ENCODE data around the gene VPS50. TPM values are rescaled to one million over a fixed set of nuclear protein-coding genes. Genes with fewer than 3 reads are reported as not detected.

Gene VPS50
- total and polyA plus RNA-seq, 4 donors, result 4.0 to 18.2 (median 11.9) TPM

DNA sequence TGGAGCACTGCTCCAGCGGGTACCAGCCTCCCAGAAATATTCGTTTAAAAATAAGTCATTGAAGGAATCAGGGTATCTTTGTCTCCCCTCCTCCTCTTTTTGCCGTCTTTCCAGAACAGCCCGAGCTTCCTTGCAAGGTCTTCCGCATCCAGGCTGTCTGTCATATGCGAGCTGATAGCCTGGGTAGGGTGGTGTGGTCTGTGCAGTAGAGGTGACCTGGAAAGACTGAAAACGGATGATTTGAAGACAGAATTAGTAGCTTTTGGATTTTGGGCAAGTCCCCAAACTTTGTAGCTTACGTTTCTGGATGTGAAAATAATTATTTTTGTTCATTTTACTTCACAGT is 480 bp downstream of the VPS50 start:
- Histone ChIP-seq H3K4me3 (ENCODE audit: low read depth in 1 of 3, low read length in 3 of 3) (peak overlapping the region; percentile 72 to 100 (median 99)), H3K9ac (ENCODE audit: low read depth in 1 of 2, low read length in 2 of 2) (peak overlapping the region; percentile 53 to 64), H3K27ac (ENCODE audit: low read depth in 1 of 2, low read length in 2 of 2) (no peak overlapping the region), H3K4me1 (ENCODE audit: control insufficient read depth in 4 of 4, insufficient read depth in 4 of 4, low read length in 3 of 4) (peaks cover 0 to 22% (median 14%) of the 10 kb centered on the region in 4 donors), H3K36me3 (ENCODE audit: control insufficient read depth in 4 of 4, insufficient read depth in 3 of 4, low read depth in 1 of 4, low read length in 3 of 4) (no peaks in the 10 kb centered on the region), H3K9me3 (ENCODE audit: control insufficient read depth in 4 of 4, low read length in 3 of 4) (no peaks in the 10 kb centered on the region), H3K27me3 (ENCODE audit: control insufficient read depth in 4 of 4, insufficient read depth in 4 of 4, low read length in 3 of 4) (no peaks in the 10 kb centered on the region)
- whole genome bisulfite sequencing, result under 1% methylated on average over 8 of the region's 8 CpGs
- TF ChIP-seq CTCF (IDR thresholded peaks at IDR 0.05; ENCODE audit: low read depth, low read length, missing input control) (no peak), GABPA (IDR thresholded peaks at IDR 0.05 in 1 of 2, conservative IDR thresholded peaks at IDR 0.05 in 1 of 2) (no peak), ATF3 (IDR thresholded peaks at IDR 0.05) (no peak), RXRA (IDR thresholded peaks at IDR 0.05) (no peak), JUND (IDR thresholded peaks at IDR 0.05) (no peak), FOXA1 (IDR thresholded peaks at IDR 0.05) (no peak), SP1 (IDR thresholded peaks at IDR 0.05) (no peak), EGR1 (IDR thresholded peaks at IDR 0.05; ENCODE audit: low read depth in 2 of 2) (no peak), YY1 (IDR thresholded peaks at IDR 0.05) (no peak), NR2F2 (IDR thresholded peaks at IDR 0.05) (no peak), HNF4A (conservative IDR thresholded peaks at IDR 0.05) (no peak), HNF4G (IDR thresholded peaks at IDR 0.05) (no peak), RAD21 (IDR thresholded peaks at IDR 0.05) (no peak)
- TF ChIP-seq, protein P1, sequence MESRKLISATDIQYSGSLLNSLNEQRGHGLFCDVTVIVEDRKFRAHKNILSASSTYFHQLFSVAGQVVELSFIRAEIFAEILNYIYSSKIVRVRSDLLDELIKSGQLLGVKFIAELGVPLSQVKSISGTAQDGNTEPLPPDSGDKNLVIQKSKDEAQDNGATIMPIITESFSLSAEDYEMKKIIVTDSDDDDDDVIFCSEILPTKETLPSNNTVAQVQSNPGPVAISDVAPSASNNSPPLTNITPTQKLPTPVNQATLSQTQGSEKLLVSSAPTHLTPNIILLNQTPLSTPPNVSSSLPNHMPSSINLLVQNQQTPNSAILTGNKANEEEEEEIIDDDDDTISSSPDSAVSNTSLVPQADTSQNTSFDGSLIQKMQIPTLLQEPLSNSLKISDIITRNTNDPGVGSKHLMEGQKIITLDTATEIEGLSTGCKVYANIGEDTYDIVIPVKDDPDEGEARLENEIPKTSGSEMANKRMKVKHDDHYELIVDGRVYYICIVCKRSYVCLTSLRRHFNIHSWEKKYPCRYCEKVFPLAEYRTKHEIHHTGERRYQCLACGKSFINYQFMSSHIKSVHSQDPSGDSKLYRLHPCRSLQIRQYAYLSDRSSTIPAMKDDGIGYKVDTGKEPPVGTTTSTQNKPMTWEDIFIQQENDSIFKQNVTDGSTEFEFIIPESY (IDR thresholded peaks at IDR 0.05), result no peak
- TF ChIP-seq, protein P2, sequence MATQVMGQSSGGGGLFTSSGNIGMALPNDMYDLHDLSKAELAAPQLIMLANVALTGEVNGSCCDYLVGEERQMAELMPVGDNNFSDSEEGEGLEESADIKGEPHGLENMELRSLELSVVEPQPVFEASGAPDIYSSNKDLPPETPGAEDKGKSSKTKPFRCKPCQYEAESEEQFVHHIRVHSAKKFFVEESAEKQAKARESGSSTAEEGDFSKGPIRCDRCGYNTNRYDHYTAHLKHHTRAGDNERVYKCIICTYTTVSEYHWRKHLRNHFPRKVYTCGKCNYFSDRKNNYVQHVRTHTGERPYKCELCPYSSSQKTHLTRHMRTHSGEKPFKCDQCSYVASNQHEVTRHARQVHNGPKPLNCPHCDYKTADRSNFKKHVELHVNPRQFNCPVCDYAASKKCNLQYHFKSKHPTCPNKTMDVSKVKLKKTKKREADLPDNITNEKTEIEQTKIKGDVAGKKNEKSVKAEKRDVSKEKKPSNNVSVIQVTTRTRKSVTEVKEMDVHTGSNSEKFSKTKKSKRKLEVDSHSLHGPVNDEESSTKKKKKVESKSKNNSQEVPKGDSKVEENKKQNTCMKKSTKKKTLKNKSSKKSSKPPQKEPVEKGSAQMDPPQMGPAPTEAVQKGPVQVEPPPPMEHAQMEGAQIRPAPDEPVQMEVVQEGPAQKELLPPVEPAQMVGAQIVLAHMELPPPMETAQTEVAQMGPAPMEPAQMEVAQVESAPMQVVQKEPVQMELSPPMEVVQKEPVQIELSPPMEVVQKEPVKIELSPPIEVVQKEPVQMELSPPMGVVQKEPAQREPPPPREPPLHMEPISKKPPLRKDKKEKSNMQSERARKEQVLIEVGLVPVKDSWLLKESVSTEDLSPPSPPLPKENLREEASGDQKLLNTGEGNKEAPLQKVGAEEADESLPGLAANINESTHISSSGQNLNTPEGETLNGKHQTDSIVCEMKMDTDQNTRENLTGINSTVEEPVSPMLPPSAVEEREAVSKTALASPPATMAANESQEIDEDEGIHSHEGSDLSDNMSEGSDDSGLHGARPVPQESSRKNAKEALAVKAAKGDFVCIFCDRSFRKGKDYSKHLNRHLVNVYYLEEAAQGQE (IDR thresholded peaks at IDR 0.05), result no peak
- no peak for DNase-seq (ENCODE audit: low spot score)

DNA sequence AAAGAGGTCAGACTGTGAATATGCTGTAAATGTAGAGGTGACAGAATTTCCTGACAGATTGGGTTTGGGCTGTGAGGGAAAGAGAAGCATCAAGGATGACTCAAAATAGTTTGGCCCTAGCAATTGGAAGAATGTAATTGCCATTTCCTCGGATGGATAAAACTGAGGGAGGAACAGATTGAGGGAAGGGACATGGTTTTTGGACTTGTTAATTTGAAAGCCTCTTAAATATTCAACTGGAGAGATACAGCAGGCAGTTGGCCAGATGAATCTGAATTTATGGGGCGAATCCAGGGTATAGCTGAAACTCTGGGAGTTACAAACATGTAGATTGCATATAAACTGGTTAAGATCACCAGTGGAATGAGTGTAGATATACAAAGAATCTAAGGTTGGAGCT is 3.4 kb downstream of the VPS50 start:
- Histone ChIP-seq H3K9ac (ENCODE audit: low read depth in 1 of 2, low read length in 2 of 2) (no peak overlapping the region), H3K4me1 (ENCODE audit: control insufficient read depth in 4 of 4, insufficient read depth in 4 of 4, low read length in 3 of 4) (peaks cover 0 to 27% (median 19%) of the 10 kb centered on the region in 4 donors), H3K27me3 (ENCODE audit: control insufficient read depth in 4 of 4, insufficient read depth in 4 of 4, low read length in 3 of 4) (no peaks in the 10 kb centered on the region), H3K9me3 (ENCODE audit: control insufficient read depth in 4 of 4, low read length in 3 of 4) (no peaks in the 10 kb centered on the region), H3K4me3 (ENCODE audit: low read depth in 1 of 3, low read length in 3 of 3) (no peak overlapping the region), H3K27ac (ENCODE audit: low read depth in 1 of 2, low read length in 2 of 2) (no peak overlapping the region), H3K36me3 (ENCODE audit: control insufficient read depth in 4 of 4, insufficient read depth in 3 of 4, low read depth in 1 of 4, low read length in 3 of 4) (no peaks in the 10 kb centered on the region)
- no peak for DNase-seq (ENCODE audit: low spot score)
- 87% methylated on average over 2 of the region's 2 CpGs for WGBS
- TF ChIP-seq RXRA (IDR thresholded peaks at IDR 0.05), result no peak
- TF ChIP-seq, protein P3, sequence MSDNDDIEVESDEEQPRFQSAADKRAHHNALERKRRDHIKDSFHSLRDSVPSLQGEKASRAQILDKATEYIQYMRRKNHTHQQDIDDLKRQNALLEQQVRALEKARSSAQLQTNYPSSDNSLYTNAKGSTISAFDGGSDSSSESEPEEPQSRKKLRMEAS (IDR thresholded peaks at IDR 0.05), result no peak
- TF ChIP-seq GABPA (IDR thresholded peaks at IDR 0.05 in 1 of 2, conservative IDR thresholded peaks at IDR 0.05 in 1 of 2), result no peak
- TF ChIP-seq, protein P1 (IDR thresholded peaks at IDR 0.05), result no peak
- TF ChIP-seq HNF4G (IDR thresholded peaks at IDR 0.05), result no peak
- no peak for TF ChIP-seq HNF4A (conservative IDR thresholded peaks at IDR 0.05)
- no peak for TF ChIP-seq CTCF (IDR thresholded peaks at IDR 0.05; ENCODE audit: low read depth, low read length, missing input control)
- no peak for TF ChIP-seq EGR1 (IDR thresholded peaks at IDR 0.05; ENCODE audit: low read depth in 2 of 2)
- no peak for TF ChIP-seq YY1 (IDR thresholded peaks at IDR 0.05)
- TF ChIP-seq FOXA2 (IDR thresholded peaks at IDR 0.05), result no peak
- no peak for TF ChIP-seq JUND (IDR thresholded peaks at IDR 0.05)
- no peak for TF ChIP-seq NR2F2 (IDR thresholded peaks at IDR 0.05)
- TF ChIP-seq FOXA1 (IDR thresholded peaks at IDR 0.05), result no peak
- no peak for TF ChIP-seq RAD21 (IDR thresholded peaks at IDR 0.05)
- no peak for TF ChIP-seq TAF1 (conservative IDR thresholded peaks at IDR 0.05)

Measured in liver (tissue), 9 donors.